SU-DHL-6 (cell line): ENCODE measurements around the gene RAB20.

Experiments used
- H2AFZ ChIP-seq: fragments of 200-600 bp; sonication (generic); 2 replicates; pipeline ENCODE4 v1.6.1; 2014; ENCODE audit warnings: low read depth, mild to moderate bottlenecking, moderate library complexity, mixed read lengths, antibody characterized with exemption, low read length; ENCODE audit not compliant: severe bottlenecking
- H3F3A ChIP-seq: fragments of 200-600 bp; shearing (Covaris generic); 2 replicates; pipeline ENCODE4 v1.6.0; 2016; ENCODE audit warnings: antibody characterized with exemption, mild to moderate bottlenecking; ENCODE audit not compliant: insufficient read depth
- H3K27ac ChIP-seq: fragments of 200-600 bp; sonication (generic); 2 replicates; pipeline ENCODE4 v1.5.1; 2016; ENCODE audit warnings: low read depth, mild to moderate bottlenecking, low read length, moderate library complexity, mixed read lengths
- H3K27me3 ChIP-seq: fragments of 200-600 bp; sonication (generic), shearing (Covaris generic); 2 replicates; pipeline ENCODE4 v1.6.0; 2014; ENCODE audit warnings: mild to moderate bottlenecking, low read length
- H3K36me3 ChIP-seq: fragments of 200-600 bp; sonication (generic); 2 replicates; pipeline ENCODE4 v1.6.1; 2014; ENCODE audit warnings: mild to moderate bottlenecking, low read length, mixed read lengths
- H3K4me2 ChIP-seq: fragments of 300-600, 200-600 bp; shearing (Covaris generic), sonication (generic); 2 replicates; pipeline ENCODE4 v1.6.0; 2014; ENCODE audit warnings: low read length, low read depth, mild to moderate bottlenecking; ENCODE audit not compliant: poor library complexity, severe bottlenecking
- H3K4me3 ChIP-seq: fragments of 200-600 bp; sonication (generic); 2 replicates; pipeline ENCODE4 v1.5.1; 2014; ENCODE audit warnings: antibody characterized with exemption, low read length, mild to moderate bottlenecking, mixed read lengths; ENCODE audit not compliant: insufficient read depth, poor library complexity, severe bottlenecking
- H3K79me2 ChIP-seq: fragments of 200-600 bp; sonication (generic); 2 replicates; pipeline ENCODE4 v1.6.1; 2014; ENCODE audit warnings: mild to moderate bottlenecking, low read length, moderate library complexity; ENCODE audit not compliant: insufficient read depth
- H3K9ac ChIP-seq: fragments of 200-600 bp; sonication (generic); 2 replicates; pipeline ENCODE4 v1.7.0; 2014; ENCODE audit warnings: mild to moderate bottlenecking, low read length
- H3K9me2 ChIP-seq: fragments of 200-600 bp; sonication (generic); replicated peaks from 2 replicates; pipeline ENCODE4 v1.6.1; 2014; ENCODE audit warnings: low read length; ENCODE audit not compliant: insufficient read depth
- H3K9me3 ChIP-seq: fragments of 200-600 bp; sonication (generic); 2 replicates; pipeline ENCODE4 v1.6.1; 2014; ENCODE audit warnings: low read length, mixed read lengths; ENCODE audit not compliant: insufficient read depth
- H4K20me1 ChIP-seq: fragments of 200-600 bp; sonication (generic); 2 replicates; pipeline ENCODE4 v1.6.1; 2014; ENCODE audit warnings: low read depth, mild to moderate bottlenecking, antibody characterized with exemption, low read length, moderate library complexity, mixed read lengths
- CTCF ChIP-seq: fragments of 200-600 bp; sonication (generic); IDR thresholded peaks from one replicate; pipeline ENCODE4 v1.5.1; 2017; ENCODE audit warnings: antibody characterized with exemption, mild to moderate bottlenecking, low read length, moderate library complexity; ENCODE audit not compliant: insufficient read depth, poor library complexity, severe bottlenecking
- EZH2phosphoT487 ChIP-seq: fragments of 200-600 bp; sonication (generic), shearing (Covaris generic); conservative IDR thresholded peaks from 2 replicates; pipeline ENCODE4 v1.6.1; 2018; ENCODE audit warnings: mild to moderate bottlenecking, antibody characterized with exemption, low read length, moderate library complexity, mixed read lengths

The RAB20 gene

GRCh38 chr13:110565296-110565695 is 3.8 kb upstream of the RAB20 start:
- Histone ChIP-seq H3K4me2 (no peak overlapping the region), H3K9ac (no peak overlapping the region), H3K36me3 (no peaks in the 10 kb centered on the region), H3K9me2 (no peaks in the 10 kb centered on the region), H3K9me3 (no peaks in the 10 kb centered on the region), H2AFZ (no peak overlapping the region), H4K20me1 (no peaks in the 10 kb centered on the region), H3K79me2 (no peaks in the 10 kb centered on the region), H3K4me3 (no peak overlapping the region), H3K27ac (no peak overlapping the region), H3K27me3 (no peaks in the 10 kb centered on the region), H3F3A (no peaks in the 10 kb centered on the region)
- TF ChIP-seq CTCF: no peak
- no peak for TF ChIP-seq EZH2phosphoT487

GRCh38 chr13:110564472-110564985 is 3.0 kb upstream of the RAB20 start:
- Histone ChIP-seq H3F3A (no peaks in the 10 kb centered on the region), H2AFZ (no peak overlapping the region), H3K9ac (no peak overlapping the region), H3K4me3 (no peak overlapping the region), H3K36me3 (no peaks in the 10 kb centered on the region), H4K20me1 (no peaks in the 10 kb centered on the region), H3K4me2 (no peak overlapping the region), H3K27ac (no peak overlapping the region), H3K9me2 (no peaks in the 10 kb centered on the region), H3K9me3 (no peaks in the 10 kb centered on the region), H3K27me3 (no peaks in the 10 kb centered on the region), H3K79me2 (no peaks in the 10 kb centered on the region)
- TF ChIP-seq CTCF (no peak), EZH2phosphoT487 (no peak)

GRCh38 chr13:110563463-110563774 is 1.9 kb upstream of the RAB20 start:
- no peaks in the 10 kb centered on the region for H3K9me3 ChIP-seq
- TF ChIP-seq CTCF (no peak), EZH2phosphoT487 (no peak)
- no peak overlapping the region for H3K4me2 ChIP-seq
- no peaks in the 10 kb centered on the region for H4K20me1 ChIP-seq
- H3K27ac ChIP-seq: no peak overlapping the region
- no peaks in the 10 kb centered on the region for H3K9me2 ChIP-seq
- no peaks in the 10 kb centered on the region for H3K36me3 ChIP-seq
- H3F3A ChIP-seq: no peaks in the 10 kb centered on the region
- H3K27me3 ChIP-seq: no peaks in the 10 kb centered on the region
- no peak overlapping the region for H3K4me3 ChIP-seq
- H3K79me2 ChIP-seq: no peaks in the 10 kb centered on the region
- H3K9ac ChIP-seq: no peak overlapping the region
- no peak overlapping the region for H2AFZ ChIP-seq
